NCI-H128 (cell line): ENCODE results near the gene CRTC1.

Experiments
- DNase-seq: peaks from one replicate; lab custom pipeline; 2025; ENCODE audit not compliant: unreplicated experiment; lab: John Stamatoyannopoulos, UW

The CRTC1 gene

DNA sequence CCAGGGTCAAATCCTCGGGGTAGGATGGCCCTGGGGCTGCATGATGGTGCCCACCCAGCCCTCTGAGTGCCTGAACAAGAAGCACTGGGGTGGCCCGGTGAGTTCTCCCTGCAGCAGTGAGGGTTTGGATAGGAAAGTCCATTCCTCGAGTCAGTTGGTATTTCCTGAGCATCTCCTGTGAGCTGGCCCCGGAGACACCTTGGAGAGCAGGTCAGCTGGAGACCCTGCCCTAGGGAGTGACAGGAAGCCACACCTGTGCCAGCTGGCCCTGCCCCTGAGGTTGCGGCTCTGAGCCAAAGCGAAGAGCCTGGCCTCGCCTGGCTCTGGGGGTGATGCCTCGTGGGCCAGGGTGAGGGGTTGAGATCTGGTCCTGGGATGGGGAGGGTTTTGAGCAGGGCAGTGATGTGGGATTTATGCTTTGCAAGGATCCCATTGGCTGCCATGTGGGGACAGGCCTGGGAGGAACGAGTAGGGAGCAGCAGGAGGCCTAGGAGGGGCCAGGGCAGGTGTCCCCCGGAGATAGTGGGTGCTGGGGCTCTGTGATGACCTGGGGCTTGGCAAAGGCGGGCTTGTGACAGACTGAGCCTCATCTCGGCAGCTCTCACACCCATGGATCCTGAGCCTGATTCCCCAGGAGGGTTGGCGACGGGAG is 16.0 kb downstream of the CRTC1 start:
- no peak for DNase-seq

DNA sequence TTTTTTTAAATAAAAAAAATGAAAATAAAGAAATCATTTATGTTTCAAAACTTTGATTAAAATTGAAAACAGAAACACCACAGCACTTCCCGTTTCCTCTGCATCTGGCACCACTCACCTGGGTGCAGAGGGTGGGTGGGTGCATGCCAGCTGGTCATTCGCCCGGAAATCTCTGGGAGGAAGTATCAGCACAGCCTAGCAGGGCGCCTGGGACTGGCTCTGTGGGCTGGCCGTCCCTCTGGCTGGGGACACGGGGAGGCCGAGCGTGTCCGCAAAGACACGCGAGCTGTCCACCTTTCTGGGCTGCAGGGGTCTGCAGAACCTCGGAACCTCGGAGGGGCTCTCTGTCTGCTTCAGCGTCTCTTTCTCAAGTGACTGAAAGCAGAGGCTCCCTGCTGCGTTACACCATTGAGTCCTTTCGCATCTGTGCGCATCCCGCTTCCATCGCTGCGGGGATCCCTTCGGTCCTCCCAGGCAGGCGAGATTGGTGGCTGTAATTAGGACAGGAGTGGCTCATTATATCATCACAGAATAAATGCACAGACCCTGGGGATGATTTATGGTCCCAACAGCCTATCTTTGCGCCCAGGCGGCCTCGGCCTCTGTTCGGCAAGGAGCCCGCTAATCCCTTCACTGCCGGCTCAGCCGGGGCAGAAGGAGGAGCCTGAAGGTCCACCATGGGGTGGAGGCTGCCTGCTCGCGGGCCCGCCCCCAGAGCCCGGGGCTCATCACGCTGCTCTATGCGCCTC is 17.2 kb downstream of the CRTC1 start:
- DNase-seq: peak; percentile 70

DNA sequence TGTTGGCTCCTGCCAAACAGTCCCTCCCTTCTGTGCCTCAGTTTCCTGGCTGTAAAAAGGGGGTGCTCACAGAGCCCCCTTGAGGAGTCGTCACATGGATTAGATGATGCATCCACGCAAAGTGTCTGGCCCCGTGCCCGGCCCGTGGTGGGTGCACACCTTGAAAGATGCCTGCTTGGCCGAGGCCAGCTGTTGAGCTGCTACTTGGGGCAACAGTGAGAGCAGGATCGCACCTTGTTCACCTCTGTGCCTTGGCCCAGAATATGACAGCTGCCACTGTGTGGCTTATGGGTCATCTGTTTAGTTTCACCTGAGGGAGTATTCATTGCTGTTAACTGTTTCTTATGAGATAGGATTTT is 17.7 kb downstream of the CRTC1 start:
- no peak for DNase-seq

DNA sequence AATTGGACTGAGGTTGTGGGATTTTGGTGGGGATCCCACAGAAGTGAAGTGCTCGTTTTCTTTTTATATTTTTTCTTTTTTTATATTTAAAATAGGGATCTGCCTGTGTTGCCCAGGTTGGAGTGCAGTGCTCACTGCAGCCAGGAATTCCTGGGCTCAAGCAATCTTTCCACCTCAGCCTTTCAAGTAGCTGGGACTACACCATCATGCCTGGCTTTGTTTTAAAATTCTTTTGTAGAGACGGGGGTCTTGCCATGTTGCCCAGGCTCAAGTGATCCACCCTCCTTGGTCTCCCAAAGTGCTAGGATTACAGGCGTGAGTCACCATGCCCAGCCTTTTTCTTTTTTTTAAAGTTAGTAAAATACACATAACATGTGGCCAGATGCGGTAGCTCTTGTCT is 20.6 kb downstream of the CRTC1 start:
- no peak for DNase-seq

DNA sequence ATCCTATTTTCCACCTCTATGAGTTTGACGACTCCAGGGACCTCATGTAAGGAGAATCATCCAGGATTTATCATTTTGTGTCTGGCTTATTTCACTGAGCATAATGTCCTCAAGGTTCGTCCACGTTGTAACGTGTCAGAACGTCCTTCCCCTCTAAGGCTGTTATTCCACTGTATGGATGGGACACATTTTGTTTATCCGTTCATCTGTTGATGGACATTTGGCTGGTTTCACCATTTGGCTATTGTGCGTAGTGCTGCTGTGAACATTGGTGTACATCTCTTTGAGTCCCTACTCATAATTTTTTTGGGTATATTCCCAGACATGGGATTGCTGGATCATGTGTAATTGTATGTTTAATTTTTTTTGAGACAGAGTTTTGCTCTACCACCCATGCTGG is 21.5 kb downstream of the CRTC1 start:
- no peak for DNase-seq

DNA sequence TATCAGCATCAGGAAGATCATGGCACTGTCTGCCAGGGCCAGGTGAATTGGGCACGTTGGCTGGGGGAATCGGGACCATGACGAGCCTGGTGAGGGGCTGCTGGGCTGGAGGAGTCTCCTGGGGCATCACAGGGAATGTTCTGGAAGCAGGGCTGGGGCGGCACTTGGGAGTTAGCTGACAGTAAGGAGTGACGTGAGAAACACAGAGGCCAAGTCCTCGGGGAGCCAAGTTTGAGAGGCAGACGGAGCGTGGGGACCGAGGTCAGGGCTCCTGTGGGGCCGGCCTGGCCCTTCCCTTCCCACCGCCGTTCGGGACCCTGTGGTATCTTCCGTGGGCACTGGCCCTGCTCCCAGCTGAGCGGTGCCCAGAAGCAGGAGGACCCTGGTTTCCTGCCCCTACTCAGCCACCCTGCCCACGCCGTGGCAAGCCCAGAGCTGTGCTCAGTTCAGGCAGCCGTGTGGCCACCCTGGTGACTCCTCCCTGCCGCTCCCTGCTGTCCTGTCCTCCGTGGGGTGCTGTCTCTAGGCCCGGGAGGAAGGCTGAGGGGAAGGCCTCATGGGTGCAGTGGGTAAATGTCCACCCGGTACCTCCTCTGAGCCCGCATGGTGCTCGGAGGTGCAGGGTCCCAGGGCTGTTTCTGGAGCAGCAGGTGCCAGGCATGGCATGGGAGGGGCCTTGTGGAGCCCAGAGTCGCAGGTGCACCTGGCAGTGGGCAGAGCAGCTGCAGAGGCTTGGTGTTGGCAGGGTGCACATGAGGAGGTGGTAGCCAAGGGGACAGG is 25.2 kb downstream of the CRTC1 start:
- DNase-seq: peak; percentile 8

DNA sequence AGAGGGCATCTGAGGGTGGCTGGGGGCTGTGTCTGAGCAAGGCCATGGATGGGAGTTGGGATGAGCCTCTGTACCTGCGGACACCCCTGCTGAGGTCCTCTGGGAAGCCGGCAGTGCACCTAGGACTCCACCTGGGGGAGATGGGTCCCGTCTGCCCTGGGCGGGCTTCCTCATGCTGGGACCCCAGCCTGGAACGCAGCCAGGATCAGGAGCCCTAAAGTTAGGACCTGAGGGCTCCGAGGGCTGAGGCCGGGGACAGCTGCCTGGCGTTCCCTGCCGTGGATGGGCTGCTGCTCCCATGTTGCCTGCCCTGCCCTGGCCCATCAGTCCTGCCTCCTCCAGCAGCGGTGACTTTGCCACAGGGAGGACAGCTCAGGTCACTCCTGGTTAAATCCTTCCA is 26.1 kb downstream of the CRTC1 start:
- no peak for DNase-seq

DNA sequence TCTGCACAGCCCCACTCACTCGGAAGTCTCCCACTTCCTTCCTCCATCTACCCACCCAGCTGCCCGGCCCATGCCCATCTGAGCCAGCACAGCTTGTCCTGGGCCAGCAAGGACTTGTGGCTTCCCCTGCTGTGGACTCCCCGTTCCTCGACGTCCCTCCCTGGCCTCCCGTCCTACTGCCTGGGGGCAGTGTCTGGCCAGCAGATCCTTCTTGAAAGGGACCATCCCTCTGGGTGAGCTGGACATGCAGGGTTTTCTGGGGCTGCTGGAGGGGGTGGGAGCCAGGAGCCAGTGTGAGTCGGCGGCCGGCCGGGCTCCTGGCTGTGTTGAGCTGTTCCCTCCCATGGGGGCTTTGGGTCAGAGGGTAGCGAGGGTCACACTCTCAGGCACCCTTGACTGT is 26.7 kb downstream of the CRTC1 start:
- DNase-seq: no peak

DNA sequence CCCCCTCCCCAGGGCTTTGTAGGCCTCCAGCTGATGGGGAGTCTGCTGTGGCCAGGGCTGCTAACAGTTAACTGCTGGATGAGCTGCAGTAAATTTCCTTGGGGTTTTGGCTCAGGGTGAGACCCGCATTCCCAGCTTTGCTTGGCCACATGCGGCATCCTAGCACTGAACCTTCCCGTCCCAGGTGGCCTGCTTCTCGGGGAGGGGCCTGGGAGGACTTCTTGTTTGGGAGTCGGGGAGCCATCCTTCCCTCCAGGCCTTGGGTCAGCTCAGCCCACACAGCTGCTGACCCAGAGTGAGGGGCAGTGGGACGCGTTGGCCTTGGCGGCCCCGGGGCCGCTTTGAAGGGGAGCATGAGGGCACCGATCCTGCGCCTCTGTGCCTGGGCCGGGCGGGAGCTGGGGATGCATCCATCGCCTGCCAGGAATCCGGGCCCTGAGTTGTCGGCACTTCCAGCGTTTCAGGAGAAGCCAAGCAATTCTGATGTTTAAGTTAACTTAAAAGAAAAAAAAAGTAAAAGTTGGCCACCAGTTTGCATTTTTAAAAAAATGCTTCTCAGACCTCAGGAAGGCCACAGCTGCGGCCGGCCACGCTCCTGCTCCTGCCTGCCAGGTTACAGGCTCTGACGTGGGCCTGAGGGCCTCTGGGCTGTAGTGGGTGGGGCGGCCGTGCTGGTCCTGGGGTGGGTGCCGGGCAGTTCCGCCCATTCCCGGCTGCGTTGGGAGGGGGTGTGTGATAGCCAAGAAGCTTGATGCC is 27.7 kb downstream of the CRTC1 start:
- DNase-seq: no peak

DNA sequence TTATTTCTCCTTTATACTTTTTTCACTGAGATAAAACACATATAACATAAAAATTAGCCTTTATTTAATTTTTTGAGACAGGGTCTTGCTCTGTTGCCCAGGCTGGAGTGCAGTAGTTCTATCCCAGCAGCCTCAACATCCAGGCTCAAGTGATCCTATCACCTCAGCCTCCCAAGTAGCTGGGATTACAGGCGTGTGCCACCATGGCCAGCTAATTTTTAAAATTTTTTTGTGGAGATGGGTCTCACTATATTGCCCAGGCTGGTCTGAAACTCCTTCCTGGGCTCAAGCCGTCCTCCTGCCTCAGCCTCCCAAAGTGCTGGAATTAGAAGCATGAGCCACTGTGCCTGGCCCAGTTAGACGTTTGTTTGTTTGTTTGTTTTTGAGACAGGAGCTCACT is 28.4 kb downstream of the CRTC1 start:
- no peak for DNase-seq

DNA sequence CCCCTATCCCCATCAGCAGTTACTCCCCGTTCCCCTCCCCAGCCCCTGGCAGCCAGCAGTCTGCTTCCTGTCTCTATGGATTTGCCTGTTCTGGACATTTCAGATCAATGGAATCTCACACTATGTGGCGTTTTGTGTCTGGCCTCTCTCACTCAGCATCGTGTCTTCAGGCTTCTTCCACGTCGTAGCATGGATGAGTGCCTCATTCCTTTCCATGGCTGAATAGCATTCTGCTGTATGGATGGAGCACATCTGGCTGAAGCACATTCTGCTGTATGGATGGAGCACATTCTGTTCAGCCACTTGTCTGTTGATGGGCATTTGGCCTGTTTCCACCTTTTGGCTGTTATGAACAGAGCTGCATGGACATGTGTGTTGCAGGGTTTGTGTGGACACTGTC is 29.5 kb downstream of the CRTC1 start:
- DNase-seq: no peak

DNA sequence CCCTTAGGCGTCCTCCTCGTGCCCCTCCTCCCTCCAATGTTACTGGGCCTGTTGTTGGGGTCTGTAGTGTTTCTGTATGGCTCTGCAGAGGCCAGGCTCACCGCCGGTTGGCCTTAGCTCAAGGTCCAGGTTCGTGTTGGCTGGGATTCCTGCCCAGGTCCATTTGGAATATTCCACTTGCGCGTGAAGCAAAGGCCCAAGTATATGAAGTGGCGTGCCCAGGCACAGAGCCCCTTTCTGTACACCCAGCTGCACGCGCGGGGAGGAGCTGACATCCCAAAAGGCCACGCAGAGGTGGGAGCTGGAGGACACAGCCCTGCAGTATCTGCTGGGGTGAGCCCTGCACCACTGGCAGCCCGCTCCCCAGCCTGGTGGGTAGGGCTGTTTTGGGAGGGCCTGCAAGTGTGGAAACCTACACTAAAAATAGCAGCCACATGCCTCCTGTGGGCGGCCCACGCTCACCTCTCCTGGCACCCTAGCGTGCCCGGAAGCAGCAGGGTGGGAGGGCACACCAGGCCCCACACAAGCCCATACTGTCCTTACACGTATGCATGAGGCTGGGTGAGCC is 30.2 kb downstream of the CRTC1 start:
- DNase-seq: no peak

DNA sequence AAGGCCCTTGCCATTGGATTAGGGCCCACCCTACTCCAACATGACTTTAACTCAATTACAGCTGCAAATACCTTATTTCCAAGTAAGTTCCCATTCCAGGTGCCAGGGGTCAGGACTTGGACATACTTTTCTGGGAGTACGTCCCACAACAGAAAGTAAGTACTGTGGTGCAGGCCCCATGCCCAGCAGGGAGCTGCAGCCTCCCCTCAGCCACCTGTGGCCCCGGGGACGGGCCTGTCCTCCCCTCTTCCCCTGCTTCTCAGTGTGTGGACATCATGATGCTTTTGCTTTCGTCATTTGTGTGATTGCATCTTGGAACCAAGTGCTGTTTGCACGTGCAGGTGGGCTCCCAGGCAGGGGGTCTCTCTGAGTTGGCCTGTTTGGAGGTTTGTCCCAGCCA is 31.9 kb downstream of the CRTC1 start:
- no peak for DNase-seq

DNA sequence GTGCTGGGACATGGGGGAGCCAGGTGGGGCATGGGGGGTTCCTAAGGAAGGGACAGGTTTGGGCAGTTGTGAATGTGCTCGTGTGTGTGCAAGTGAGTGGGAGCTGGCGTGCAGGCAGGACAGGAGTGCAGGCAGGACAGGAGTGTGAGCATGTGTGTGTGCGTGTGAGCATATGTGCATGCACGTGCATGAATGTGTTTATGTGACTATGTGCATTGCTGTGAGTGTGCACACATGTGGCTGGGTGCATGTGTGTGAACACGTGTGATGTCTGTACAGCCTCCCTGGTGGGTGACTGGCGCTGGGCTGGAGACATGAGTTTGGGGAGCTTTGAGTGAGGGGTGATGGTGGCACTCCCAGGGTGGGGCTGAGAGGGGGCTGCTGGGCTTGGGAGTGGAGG is 33.4 kb downstream of the CRTC1 start:
- no peak for DNase-seq

DNA sequence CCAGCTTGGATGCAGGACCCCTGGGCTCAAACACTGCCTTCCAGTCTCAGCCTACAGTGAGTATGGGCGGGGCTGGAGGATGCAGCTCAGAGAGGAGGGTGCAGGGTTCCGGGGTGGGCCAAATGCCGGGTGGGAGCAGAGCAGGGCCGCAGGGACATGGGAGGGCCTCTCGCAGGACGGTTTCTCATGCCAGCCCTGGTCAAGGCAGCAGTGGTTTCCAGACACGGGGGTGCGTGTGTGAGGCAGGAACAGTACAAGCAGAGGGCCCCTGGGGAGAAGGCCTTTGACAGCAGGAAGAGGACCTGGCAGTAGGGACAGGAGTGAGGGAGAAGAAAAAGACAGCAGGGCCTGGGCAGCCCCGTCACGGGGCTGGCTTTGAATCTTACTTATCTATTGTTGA is 34.1 kb downstream of the CRTC1 start:
- DNase-seq: no peak

DNA sequence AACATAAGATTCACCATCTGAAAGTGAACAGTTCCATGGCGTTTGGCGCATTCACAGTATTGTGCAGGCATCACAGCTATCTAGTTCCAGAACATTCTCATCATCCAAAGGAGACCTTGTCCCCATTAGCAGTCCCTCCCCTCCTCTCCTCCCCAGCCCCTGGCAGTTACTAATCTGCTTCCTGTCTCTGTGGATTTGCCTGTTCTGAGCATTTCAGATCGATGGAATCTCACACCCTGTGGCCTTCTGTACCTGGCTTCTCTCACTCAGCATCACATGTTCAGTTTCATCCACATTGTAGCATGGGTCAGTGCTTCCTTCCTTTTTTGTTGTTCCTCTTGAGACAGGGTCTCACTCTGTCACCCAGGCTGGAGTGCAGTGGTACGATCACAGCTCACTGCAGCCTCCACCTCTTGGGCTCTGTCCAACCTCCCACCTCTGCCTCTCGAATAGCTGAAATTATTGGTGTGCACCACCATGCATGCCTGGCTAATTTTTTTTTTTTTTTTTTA is 34.6 kb downstream of the CRTC1 start:
- DNase-seq: no peak

DNA sequence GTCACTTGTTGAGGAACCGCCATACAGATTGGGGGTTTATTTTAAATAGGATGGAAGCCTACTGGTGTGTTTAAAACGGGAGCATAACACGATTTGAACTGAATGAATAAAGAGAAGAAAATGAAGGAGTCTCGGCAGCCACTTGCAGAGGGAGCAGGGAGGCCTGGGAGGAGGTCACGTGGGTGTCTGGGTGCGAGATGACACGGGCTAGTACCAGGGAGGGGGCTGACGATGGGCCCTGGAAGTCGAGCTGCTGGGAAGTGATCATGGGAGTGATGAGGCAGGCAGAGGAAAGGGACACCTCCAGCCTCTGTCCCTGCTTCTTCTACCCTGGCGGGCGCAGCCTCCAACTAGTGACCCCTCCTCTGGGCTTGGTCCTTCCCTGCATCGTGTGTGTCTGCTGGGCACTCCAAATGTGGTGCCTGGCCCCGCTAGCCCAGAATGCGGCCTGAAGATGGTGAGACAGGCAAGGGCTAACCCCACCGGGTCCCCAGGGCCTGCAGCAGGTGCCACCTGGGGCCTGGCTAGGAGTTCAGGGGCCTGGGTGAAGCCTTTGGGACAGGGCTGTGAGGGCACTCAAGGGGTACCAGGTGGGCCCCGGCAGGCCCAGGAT is 35.5 kb downstream of the CRTC1 start:
- DNase-seq: no peak

DNA sequence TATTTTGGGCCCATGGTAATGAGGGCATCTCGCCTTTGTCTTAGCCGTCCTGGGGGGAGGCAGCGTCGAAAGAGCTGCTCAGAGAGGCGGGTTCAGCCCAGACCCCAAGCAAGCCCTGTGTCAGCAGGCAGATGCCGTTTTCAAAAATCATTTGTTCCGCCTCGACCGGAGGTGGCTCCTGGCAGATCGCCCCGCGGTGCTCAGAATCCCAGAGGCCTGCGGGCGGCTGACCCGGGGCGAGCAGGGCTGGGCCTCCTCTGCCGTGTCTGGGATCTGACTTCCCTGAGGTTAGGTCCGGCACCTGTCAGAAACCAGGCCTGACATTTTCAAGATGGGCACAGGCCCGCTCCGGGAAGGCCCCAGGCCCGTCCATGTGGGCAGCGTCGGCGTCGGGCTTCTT is 36.1 kb downstream of the CRTC1 start:
- no peak for DNase-seq

DNA sequence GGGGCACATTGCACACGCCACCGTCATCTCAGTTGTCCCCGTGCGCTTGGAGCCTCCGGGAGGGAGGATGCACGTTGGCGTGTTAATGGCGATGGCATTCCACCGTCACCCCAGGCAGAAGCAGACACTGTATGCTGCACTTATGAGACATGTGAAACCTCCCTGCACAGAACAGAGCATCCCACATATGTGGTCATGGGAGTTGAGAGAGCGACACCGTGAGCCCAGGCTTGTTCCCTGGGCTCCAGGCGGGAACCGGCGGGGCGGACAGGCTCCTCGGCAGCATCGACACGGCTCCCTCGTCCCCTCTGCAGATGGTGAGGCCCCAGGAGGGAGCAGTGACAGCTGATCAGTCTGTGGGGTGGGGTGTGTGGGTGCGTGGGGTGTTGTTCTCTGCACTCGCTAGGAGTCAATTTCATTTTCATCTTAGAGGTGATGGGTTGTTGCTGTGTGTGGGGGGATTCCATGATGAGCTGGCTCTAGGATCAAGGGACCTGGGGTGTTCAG is 40.4 kb downstream of the CRTC1 start:
- no peak for DNase-seq
